NB4 (cell line): ENCODE data around the gene ACOT12.

Experiments
- DNase-seq: peaks from one replicate; pipeline ENCODE4 v3.0.0; 2010; ENCODE audit warnings: low read depth
- H3K4me3 ChIP-seq: one replicate; pipeline ENCODE4 v1.5.1; 2011; ENCODE audit warnings: mild to moderate bottlenecking, low read depth, low read length, moderate library complexity
- CTCF ChIP-seq: IDR thresholded peaks from one replicate; pipeline ENCODE4 v1.5.1; 2012; ENCODE audit warnings: low read depth, low read length
- MAX ChIP-seq: IDR thresholded peaks from 2 replicates; pipeline ENCODE4 v1.6.1; 2011; ENCODE audit warnings: low read depth, low read length
- MYC ChIP-seq: IDR thresholded peaks from 2 replicates; pipeline ENCODE4 v1.6.1; 2011; ENCODE audit warnings: low read depth, low read length
- POLR2A ChIP-seq: IDR thresholded peaks from 2 replicates; pipeline ENCODE4 v1.6.1; 2011; ENCODE audit warnings: mild to moderate bottlenecking; ENCODE audit not compliant: insufficient read length; ENCODE audit errors: extremely low read depth

The ACOT12 gene

GRCh38 chr5:81355291-81356251 is 38.4 kb downstream of the ACOT12 start:
- no peak overlapping the region for H3K4me3 ChIP-seq
- TF ChIP-seq MYC (no peak), POLR2A (no peak), CTCF (no peak), MAX (no peak)
- no peak for DNase-seq

GRCh38 chr5:81354093-81354492 is 39.8 kb downstream of the ACOT12 start:
- DNase-seq, result no peak
- no peak overlapping the region for H3K4me3 ChIP-seq
- TF ChIP-seq MYC (no peak), CTCF (no peak), POLR2A (no peak), MAX (no peak)

- no peak overlapping the region for H3K4me3 ChIP-seq
- no peak for TF ChIP-seq CTCF
- no peak for TF ChIP-seq POLR2A
- no peak for TF ChIP-seq MAX
- no peak for DNase-seq
Measured at GRCh38 chr5:81353189-81353588, 40.7 kb downstream of the ACOT12 start.

GRCh38 chr5:81350507-81350906 is 43.4 kb downstream of the ACOT12 start:
- DNase-seq, result no peak
- no peak overlapping the region for H3K4me3 ChIP-seq
- TF ChIP-seq CTCF (no peak), MYC (no peak), MAX (no peak), POLR2A (no peak)

- no peak for DNase-seq
- no peak for TF ChIP-seq CTCF
- TF ChIP-seq MYC, result no peak
- no peak for TF ChIP-seq MAX
- no peak for TF ChIP-seq POLR2A
- H3K4me3 ChIP-seq, result no peak overlapping the region
Measured at GRCh38 chr5:81349161-81349560, 44.8 kb downstream of the ACOT12 start.
